ENCODE results near the gene UGT1A5.

The UGT1A5 gene

DNA sequence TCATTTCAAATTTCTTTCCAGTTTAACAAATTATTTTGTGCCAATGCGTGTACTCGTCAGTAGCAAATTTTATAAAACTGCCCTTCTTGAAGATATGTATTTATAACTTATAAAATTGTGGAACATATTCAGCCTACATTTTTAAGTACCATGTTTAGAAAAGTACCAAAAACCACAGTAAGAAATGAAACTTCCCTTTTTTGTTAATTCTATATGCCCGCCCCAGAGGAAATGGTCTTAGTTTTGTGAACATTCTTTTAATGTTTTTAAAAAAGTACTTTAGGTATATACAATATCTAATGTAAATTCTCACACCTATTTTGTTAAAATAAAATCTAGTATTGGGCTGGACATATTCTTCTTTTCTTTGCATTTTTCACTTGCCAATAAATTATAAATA lies 39.8 kb upstream of the UGT1A5 start:
- TF ChIP-seq CREB1 (IDR thresholded peaks at IDR 0.05; ENCODE audit: low read depth) (no peak), ZBTB7A (IDR thresholded peaks at IDR 0.05; ENCODE audit: low read depth) (no peak), NFIC (IDR thresholded peaks at IDR 0.05) (no peak), TEAD4 (IDR thresholded peaks at IDR 0.05) (no peak), TAF1 (IDR thresholded peaks at IDR 0.05; ENCODE audit: low read depth) (no peak), TCF12 (IDR thresholded peaks at IDR 0.05; ENCODE audit: low read depth) (no peak), EGR1 (IDR thresholded peaks at IDR 0.05) (no peak), FOXM1 (IDR thresholded peaks at IDR 0.05; ENCODE audit: borderline replicate concordance, low read depth) (no peak), YY1 (IDR thresholded peaks at IDR 0.05; ENCODE audit: low read depth) (no peak), RAD21 (IDR thresholded peaks at IDR 0.05; ENCODE audit: low read depth) (no peak), EP300 (IDR thresholded peaks at IDR 0.05; ENCODE audit: borderline replicate concordance) (no peak), CEBPB (IDR thresholded peaks at IDR 0.05) (no peak)
- TF ChIP-seq, protein P1, sequence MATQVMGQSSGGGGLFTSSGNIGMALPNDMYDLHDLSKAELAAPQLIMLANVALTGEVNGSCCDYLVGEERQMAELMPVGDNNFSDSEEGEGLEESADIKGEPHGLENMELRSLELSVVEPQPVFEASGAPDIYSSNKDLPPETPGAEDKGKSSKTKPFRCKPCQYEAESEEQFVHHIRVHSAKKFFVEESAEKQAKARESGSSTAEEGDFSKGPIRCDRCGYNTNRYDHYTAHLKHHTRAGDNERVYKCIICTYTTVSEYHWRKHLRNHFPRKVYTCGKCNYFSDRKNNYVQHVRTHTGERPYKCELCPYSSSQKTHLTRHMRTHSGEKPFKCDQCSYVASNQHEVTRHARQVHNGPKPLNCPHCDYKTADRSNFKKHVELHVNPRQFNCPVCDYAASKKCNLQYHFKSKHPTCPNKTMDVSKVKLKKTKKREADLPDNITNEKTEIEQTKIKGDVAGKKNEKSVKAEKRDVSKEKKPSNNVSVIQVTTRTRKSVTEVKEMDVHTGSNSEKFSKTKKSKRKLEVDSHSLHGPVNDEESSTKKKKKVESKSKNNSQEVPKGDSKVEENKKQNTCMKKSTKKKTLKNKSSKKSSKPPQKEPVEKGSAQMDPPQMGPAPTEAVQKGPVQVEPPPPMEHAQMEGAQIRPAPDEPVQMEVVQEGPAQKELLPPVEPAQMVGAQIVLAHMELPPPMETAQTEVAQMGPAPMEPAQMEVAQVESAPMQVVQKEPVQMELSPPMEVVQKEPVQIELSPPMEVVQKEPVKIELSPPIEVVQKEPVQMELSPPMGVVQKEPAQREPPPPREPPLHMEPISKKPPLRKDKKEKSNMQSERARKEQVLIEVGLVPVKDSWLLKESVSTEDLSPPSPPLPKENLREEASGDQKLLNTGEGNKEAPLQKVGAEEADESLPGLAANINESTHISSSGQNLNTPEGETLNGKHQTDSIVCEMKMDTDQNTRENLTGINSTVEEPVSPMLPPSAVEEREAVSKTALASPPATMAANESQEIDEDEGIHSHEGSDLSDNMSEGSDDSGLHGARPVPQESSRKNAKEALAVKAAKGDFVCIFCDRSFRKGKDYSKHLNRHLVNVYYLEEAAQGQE (IDR thresholded peaks at IDR 0.05; ENCODE audit: low read depth) = no peak
- TF ChIP-seq, protein P2, sequence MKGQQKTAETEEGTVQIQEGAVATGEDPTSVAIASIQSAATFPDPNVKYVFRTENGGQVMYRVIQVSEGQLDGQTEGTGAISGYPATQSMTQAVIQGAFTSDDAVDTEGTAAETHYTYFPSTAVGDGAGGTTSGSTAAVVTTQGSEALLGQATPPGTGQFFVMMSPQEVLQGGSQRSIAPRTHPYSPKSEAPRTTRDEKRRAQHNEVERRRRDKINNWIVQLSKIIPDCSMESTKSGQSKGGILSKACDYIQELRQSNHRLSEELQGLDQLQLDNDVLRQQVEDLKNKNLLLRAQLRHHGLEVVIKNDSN (IDR thresholded peaks at IDR 0.05) = no peak
- TF ChIP-seq, protein P3, sequence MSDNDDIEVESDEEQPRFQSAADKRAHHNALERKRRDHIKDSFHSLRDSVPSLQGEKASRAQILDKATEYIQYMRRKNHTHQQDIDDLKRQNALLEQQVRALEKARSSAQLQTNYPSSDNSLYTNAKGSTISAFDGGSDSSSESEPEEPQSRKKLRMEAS (IDR thresholded peaks at IDR 0.05) = no peak

DNA sequence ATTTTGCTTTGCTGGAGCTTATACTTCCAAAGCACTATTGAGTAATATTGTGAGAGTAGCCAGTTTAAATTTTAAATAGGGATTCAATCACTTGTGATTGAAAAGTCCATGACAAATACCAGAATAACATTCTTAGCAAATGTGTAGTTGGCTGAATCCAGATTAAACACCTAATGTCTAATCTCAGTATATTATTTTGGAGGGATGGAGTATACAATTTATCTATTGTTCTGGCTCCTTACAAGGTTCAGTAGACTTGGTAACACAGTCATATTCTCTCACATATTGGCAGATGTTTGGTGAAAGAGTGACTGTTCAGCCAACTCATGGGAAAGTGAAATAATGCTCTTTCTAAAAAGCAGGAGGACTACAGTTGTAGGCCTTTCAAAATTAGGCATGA lies 38.8 kb upstream of the UGT1A5 start:
- TF ChIP-seq TCF12 (IDR thresholded peaks at IDR 0.05; ENCODE audit: low read depth) = no peak
- no peak for TF ChIP-seq EP300 (IDR thresholded peaks at IDR 0.05; ENCODE audit: borderline replicate concordance)
- TF ChIP-seq CREB1 (IDR thresholded peaks at IDR 0.05; ENCODE audit: low read depth) = no peak
- no peak for TF ChIP-seq EGR1 (IDR thresholded peaks at IDR 0.05)
- TF ChIP-seq ZBTB7A (IDR thresholded peaks at IDR 0.05; ENCODE audit: low read depth) = no peak
- no peak for TF ChIP-seq YY1 (IDR thresholded peaks at IDR 0.05; ENCODE audit: low read depth)
- no peak for TF ChIP-seq RAD21 (IDR thresholded peaks at IDR 0.05; ENCODE audit: low read depth)
- TF ChIP-seq, protein P1 (IDR thresholded peaks at IDR 0.05; ENCODE audit: low read depth) = no peak
- no peak for TF ChIP-seq CEBPB (IDR thresholded peaks at IDR 0.05)
- TF ChIP-seq TEAD4 (IDR thresholded peaks at IDR 0.05) = no peak
- TF ChIP-seq NFIC (IDR thresholded peaks at IDR 0.05) = no peak
- TF ChIP-seq, protein P2 (IDR thresholded peaks at IDR 0.05) = no peak
- TF ChIP-seq, protein P3 (IDR thresholded peaks at IDR 0.05) = no peak
- no peak for TF ChIP-seq TAF1 (IDR thresholded peaks at IDR 0.05; ENCODE audit: low read depth)
- TF ChIP-seq FOXM1 (IDR thresholded peaks at IDR 0.05; ENCODE audit: borderline replicate concordance, low read depth) = no peak

DNA sequence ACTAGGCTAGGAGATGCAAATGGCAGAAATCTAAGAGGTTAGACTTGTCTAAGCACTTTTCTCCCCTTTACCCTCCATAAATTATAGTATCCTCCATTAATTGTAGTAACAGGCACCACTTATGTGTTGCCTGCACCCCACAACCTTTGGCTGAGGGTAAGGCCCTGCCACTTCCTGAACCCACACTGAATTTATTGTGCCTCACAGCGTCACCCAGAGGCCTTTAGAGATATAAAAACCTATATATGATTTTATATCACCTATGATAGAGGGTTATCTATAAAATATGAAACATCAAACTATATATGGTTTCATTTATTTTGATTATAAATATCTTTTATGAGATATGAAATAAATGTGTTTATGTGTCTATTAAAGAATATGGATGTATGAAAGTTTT lies 38.4 kb upstream of the UGT1A5 start:
- TF ChIP-seq TAF1 (IDR thresholded peaks at IDR 0.05; ENCODE audit: low read depth) = no peak
- TF ChIP-seq NFIC (IDR thresholded peaks at IDR 0.05) = no peak
- no peak for TF ChIP-seq TCF12 (IDR thresholded peaks at IDR 0.05; ENCODE audit: low read depth)
- TF ChIP-seq, protein P1 (IDR thresholded peaks at IDR 0.05; ENCODE audit: low read depth) = no peak
- TF ChIP-seq, protein P2 (IDR thresholded peaks at IDR 0.05) = no peak
- TF ChIP-seq YY1 (IDR thresholded peaks at IDR 0.05; ENCODE audit: low read depth) = no peak
- no peak for TF ChIP-seq EGR1 (IDR thresholded peaks at IDR 0.05)
- no peak for TF ChIP-seq CREB1 (IDR thresholded peaks at IDR 0.05; ENCODE audit: low read depth)
- TF ChIP-seq RAD21 (IDR thresholded peaks at IDR 0.05; ENCODE audit: low read depth) = no peak
- no peak for TF ChIP-seq TEAD4 (IDR thresholded peaks at IDR 0.05)
- TF ChIP-seq CEBPB (IDR thresholded peaks at IDR 0.05) = no peak
- no peak for TF ChIP-seq EP300 (IDR thresholded peaks at IDR 0.05; ENCODE audit: borderline replicate concordance)
- TF ChIP-seq, protein P3 (IDR thresholded peaks at IDR 0.05) = no peak
- TF ChIP-seq ZBTB7A (IDR thresholded peaks at IDR 0.05; ENCODE audit: low read depth) = no peak
- TF ChIP-seq FOXM1 (IDR thresholded peaks at IDR 0.05; ENCODE audit: borderline replicate concordance, low read depth) = no peak

Measured in Ishikawa (cell line).